Psoas muscle (tissue), 8 donors: ENCODE data around the gene COL13A1. TPM values are rescaled to one million over a fixed set of nuclear protein-coding genes. Genes with fewer than 3 reads are reported as not detected.
A peak's percentile ranks its signal among the peaks of the same experiment; 100 is the strongest.

Source experiments
- ATAC-seq, 4 donors: fragments of 200-7000 bp; cut with Tn5 transposase; one replicate each; pipeline ENCODE4 v1.9.1; 2020; ENCODE audit warnings: moderate library complexity in 3 of 4, mild to moderate bottlenecking in 2 of 4
- DNase-seq, 2 donors: peaks; one replicate each; pipeline ENCODE4 v3.0.0-alpha.2; 2020
- H3K27ac ChIP-seq: fragments of 200-600 bp; one replicate; pipeline ENCODE4 v1.8.0; 2022
- H3K27me3 ChIP-seq, 3 donors: fragments of 200-600 bp in 1 of 3; one replicate each; pipeline versions ENCODE4 v1.6.1 to v1.8.0; 2013 to 2022; ENCODE audit warnings: low read length in 2 of 3, mild to moderate bottlenecking in 2 of 3, moderate library complexity in 1 of 3; ENCODE audit not compliant: insufficient read depth in 3 of 3
- H3K36me3 ChIP-seq, 2 donors: fragments of 200-600 bp in 1 of 2; one replicate each; pipeline versions ENCODE4 v1.6.1 to v1.8.0; 2013 to 2022; ENCODE audit warnings: low read depth in 1 of 2, mild to moderate bottlenecking in 1 of 2, moderate library complexity in 1 of 2; ENCODE audit not compliant: insufficient read depth in 1 of 2
- H3K4me1 ChIP-seq: fragments of 200-600 bp; one replicate; pipeline ENCODE4 v1.8.0; 2022
- H3K4me3 ChIP-seq: fragments of 200-600 bp; one replicate; pipeline ENCODE4 v1.8.0; 2022; ENCODE audit warnings: mild to moderate bottlenecking
- H3K9me3 ChIP-seq: fragments of 200-600 bp; one replicate; pipeline ENCODE4 v1.8.0; 2022
- WGBS, 3 donors: extraction: QIAGEN DNeasy Blood & Tissue Kit; methylation state at CpG; one replicate each; pipeline versions ENCODE4 v1.1.6 to v1.1.7; 2013; 5-methylcytosine and 5-hydroxymethylcytosine counted together
- intact Hi-C, 2 donors: fragments of 100-400 bp; cut with DNase I; formaldehyde crosslinking; loops; one replicate each; pipeline versions ENCODE4 v1.11.0 to v1.14.2; 2022
- polyA plus RNA-seq, 3 donors: library from polyadenylated mRNA; stranded (reverse); fragments of 200-250 nt; gene quantifications; one replicate each; pipeline ENCODE4 v1.2.3, GENCODE V29; 2013
- total RNA-seq, 4 donors: library from RNA; stranded (reverse); fragmentation: NEBNext Ultra II Directional in 2 of 4; extraction: Animal tissue kit (Norgen Biotek cat#: 25700) in 2 of 4; gene quantifications; one replicate each; pipeline versions ENCODE4 v1.2.1 to v1.2.4, GENCODE V29; 2021 to 2023
- TF ChIP-seq, protein P1 (sequence below): fragments of 200-600 bp; IDR thresholded peaks from one replicate; pipeline ENCODE4 v1.8.0; 2022; ENCODE audit warnings: antibody characterized with exemption
- donor health status: healthy with polysubstance abuse.
- donor health status: DM: no; HTN: no; CAD: no; lungs with moderate emphysema.
- donor health status: Bipolar disorder and iron deficiency.
- donor health status: healthy.
- donor health status: DM: yes; HTN: yes; CAD: no.
- donor health status: DM: no; HTN: no; CAD: no.
- donor health status: DM: no; HTN: no; CAD: no.
- donor health status: DM: yes; HTN: yes; CAD: no.

Gene COL13A1
- total and polyA plus RNA-seq, 7 donors, result 0.35 to 10.7 (median 2.6) TPM

DNA sequence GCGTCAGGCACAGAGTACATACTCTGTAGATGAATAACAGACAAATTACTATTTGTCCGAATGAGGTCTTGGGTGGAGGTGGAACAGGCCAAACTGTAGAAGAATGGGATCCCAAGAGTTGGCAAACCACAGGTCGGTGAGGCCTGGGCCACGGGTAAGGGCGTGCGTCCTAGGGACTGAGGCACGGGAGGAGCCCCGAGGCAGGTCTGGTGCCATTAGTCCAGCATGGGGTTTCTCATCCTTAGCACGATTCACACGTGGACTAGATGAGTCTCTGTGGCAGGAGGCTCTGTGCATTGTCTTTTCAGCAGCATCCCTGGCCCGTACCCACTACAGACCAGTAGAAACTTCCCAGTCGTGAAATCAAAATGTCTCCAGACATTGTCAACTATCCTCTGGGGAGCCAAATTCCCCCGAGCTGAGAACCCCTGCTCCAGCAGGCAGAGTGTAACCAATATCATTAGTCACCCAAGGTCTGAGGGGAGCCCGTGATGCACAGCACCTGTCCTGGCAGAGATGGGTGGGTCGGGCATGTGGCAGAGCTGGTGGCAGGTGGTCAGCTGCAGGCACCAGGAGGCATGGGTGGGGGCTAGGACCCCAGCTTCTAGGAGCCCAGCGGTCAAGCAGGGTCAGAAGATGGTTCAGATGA is 61.3 kb downstream of the COL13A1 start:
- Histone ChIP-seq H3K36me3 (no peaks in the 10 kb centered on the region), H3K4me3 (no peak overlapping the region), H3K4me1 (peaks cover 8% of the 10 kb centered on the region), H3K27me3 (no peaks in the 10 kb centered on the region), H3K27ac (no peak overlapping the region), H3K9me3 (no peaks in the 10 kb centered on the region)
- DNase-seq (no peak), ATAC-seq (no peak)
- WGBS, 3 donors, result 88 to 93% (median 90%) methylated on average over 16 of the region's 16 CpGs
- intact Hi-C loops, result no loop called here
- TF ChIP-seq, protein P1, sequence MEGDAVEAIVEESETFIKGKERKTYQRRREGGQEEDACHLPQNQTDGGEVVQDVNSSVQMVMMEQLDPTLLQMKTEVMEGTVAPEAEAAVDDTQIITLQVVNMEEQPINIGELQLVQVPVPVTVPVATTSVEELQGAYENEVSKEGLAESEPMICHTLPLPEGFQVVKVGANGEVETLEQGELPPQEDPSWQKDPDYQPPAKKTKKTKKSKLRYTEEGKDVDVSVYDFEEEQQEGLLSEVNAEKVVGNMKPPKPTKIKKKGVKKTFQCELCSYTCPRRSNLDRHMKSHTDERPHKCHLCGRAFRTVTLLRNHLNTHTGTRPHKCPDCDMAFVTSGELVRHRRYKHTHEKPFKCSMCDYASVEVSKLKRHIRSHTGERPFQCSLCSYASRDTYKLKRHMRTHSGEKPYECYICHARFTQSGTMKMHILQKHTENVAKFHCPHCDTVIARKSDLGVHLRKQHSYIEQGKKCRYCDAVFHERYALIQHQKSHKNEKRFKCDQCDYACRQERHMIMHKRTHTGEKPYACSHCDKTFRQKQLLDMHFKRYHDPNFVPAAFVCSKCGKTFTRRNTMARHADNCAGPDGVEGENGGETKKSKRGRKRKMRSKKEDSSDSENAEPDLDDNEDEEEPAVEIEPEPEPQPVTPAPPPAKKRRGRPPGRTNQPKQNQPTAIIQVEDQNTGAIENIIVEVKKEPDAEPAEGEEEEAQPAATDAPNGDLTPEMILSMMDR, result no peak

DNA sequence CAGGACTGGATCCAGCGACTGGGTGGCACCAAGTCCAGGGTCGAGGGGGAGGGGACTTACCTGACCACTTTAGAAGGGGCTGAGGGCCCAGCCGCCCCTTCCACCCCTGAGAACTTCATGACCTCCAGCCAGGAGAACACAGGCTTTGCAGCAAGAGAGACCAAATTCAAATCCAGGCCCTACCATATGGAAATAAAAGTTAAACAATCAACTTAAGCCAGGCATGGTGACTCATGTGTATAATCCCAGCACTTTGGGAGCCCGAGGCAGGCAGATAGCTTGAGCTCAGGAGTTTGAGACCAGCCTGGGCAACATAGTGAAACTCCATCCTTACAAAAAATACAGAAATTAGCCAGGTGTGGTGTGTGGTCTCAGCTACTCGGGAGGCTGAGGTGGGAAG is 61.9 kb downstream of the COL13A1 start:
- WGBS, 3 donors, result 87 to 93% (median 88%) methylated on average over 5 of the region's 5 CpGs
- no peaks in the 10 kb centered on the region for H3K9me3 ChIP-seq
- DNase-seq, result peak in 1 of 2 donors; percentile 23
- no peak overlapping the region for H3K4me3 ChIP-seq
- ATAC-seq, result no peak
- H3K4me1 ChIP-seq, result peaks cover 8% of the 10 kb centered on the region
- TF ChIP-seq, protein P1, result no peak
- intact Hi-C loops, result no loop called here
- no peak overlapping the region for H3K27ac ChIP-seq
- no peaks in the 10 kb centered on the region for H3K27me3 ChIP-seq
- H3K36me3 ChIP-seq, result no peaks in the 10 kb centered on the region

GRCh38 chr10:69864321-69864720 is 62.6 kb downstream of the COL13A1 start:
- no peak overlapping the region for H3K4me3 ChIP-seq
- 80 to 82% (median 82%) methylated on average over 3 of the region's 3 CpGs for WGBS, 3 donors
- no peaks in the 10 kb centered on the region for H3K36me3 ChIP-seq
- DNase-seq, result no peak
- no peak overlapping the region for H3K27ac ChIP-seq
- no peaks in the 10 kb centered on the region for H3K9me3 ChIP-seq
- peaks cover 8% of the 10 kb centered on the region for H3K4me1 ChIP-seq
- intact Hi-C loops, result no loop called here
- H3K27me3 ChIP-seq, result no peaks in the 10 kb centered on the region
- TF ChIP-seq, protein P1, result no peak
- ATAC-seq, result no peak

DNA sequence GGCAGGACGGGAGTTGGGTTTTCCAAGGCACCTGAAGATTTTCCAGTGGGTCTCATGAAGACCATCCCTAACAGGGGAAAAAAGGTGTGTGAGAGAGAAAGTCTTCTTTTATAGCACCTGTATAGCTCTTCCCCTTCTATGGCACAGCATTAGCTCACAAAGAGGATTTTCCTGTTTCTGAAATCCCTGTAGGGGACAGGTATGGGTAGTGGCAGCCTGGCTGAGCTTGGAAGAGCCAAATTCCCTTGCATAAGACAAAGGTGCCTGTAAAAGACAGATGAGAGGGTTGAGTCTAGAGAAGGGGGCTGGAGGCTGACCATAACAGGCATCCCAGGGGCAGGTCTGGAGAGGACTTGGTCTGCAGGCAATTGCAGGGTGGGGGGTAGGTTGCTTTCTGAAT is 63.7 kb downstream of the COL13A1 start:
- peaks cover 8% of the 10 kb centered on the region for H3K4me1 ChIP-seq
- no peaks in the 10 kb centered on the region for H3K36me3 ChIP-seq
- no peak overlapping the region for H3K4me3 ChIP-seq
- no peak overlapping the region for H3K27ac ChIP-seq
- H3K9me3 ChIP-seq, result no peaks in the 10 kb centered on the region
- TF ChIP-seq, protein P1, result no peak
- 92 to 100% (median 100%) methylated on average over 1 of the region's 1 CpG for WGBS, 3 donors
- no peaks in the 10 kb centered on the region for H3K27me3 ChIP-seq
- intact Hi-C loops, result no loop called here
- ATAC-seq (no peak), DNase-seq (peak in 1 of 2 donors; percentile 21)

GRCh38 chr10:69866246-69866687 is 64.6 kb downstream of the COL13A1 start:
- TF ChIP-seq, protein P1, result no peak
- no peaks in the 10 kb centered on the region for H3K36me3 ChIP-seq
- H3K9me3 ChIP-seq, result no peaks in the 10 kb centered on the region
- no peak for ATAC-seq
- no peak overlapping the region for H3K27ac ChIP-seq
- intact Hi-C loops, result no loop called here
- no peak overlapping the region for H3K4me3 ChIP-seq
- peak in 1 of 2 donors; percentile 22 for DNase-seq
- 72 to 82% (median 81%) methylated on average over 5 of the region's 5 CpGs for WGBS, 3 donors
- H3K27me3 ChIP-seq, result no peaks in the 10 kb centered on the region
- peaks cover 6% of the 10 kb centered on the region for H3K4me1 ChIP-seq
